ENCODE measurements around the gene ETV1.
A peak's percentile ranks its signal among the peaks of the same experiment; 100 is the strongest.

ETV1 gene

DNA sequence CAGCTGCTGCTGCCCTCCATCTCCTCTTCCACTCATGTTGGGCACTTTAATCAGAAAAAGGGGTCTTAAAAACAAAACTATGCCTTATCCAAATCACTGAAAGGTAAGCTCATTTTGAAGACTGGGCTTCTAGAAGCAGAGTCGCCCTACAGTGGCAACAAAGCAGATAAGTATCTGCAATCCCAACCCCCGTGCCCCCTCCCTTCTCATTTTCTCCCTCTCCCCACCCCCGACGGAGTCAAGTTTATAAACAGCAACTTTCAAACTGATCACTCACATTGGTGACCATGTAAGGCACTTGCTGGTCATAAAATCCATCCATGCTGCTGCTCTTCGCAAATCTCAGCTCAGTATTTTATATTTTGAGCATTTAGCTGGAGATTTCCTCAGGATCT, 738 bp downstream of the ETV1 start:
- Histone ChIP-seq H3K4me3 (peak overlapping the region; percentile 46 to 60 (median 54)), H3K27ac (peak overlapping the region in 11 of 21 experiments; percentile 41 to 87 (median 72))

DNA sequence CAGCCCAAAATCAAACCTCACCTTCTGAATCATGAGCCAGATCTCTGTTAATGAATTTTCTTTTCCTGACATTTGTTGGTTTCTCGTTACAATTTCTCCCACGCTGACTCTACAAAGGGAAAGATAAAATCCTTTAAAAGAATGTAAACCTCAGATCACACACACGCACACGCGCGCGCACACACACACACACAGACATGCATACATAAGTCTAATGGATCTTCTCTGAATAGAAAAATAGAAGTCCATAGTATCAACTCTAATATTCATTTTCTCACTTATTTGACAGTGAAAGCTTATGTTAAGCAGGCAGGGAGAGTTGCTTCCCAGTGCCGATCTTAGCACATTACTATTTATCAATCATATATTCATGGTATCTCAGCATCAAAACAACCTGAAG, 1.4 kb downstream of the ETV1 start:
- Histone ChIP-seq H3K4me3 (peak overlapping the region in 2 of 7 experiments; percentile 54), H3K27ac (peak overlapping the region in 2 of 21 experiments; percentile 80 to 81)

DNA sequence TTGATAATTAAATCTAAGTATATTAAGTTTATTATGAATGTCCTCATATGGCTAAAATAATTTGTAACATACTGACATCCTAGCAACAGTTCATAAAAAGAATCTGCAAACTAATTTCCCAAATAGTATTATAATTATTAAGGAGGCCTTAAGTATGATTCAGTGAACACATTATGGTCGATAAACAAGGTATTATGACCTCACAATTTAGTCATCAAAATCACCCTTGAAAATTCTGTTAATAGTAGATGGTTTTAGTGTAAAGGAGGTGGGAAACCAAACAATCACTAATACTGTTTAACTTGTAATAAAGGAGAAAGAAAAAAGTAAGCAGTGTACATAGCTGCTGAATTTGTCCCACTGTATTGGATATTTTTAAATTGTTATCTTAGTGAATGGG, 2.1 kb downstream of the ETV1 start:
- H3K4me3 ChIP-seq: no peak overlapping the region
- H3K27ac ChIP-seq: no peak overlapping the region

DNA sequence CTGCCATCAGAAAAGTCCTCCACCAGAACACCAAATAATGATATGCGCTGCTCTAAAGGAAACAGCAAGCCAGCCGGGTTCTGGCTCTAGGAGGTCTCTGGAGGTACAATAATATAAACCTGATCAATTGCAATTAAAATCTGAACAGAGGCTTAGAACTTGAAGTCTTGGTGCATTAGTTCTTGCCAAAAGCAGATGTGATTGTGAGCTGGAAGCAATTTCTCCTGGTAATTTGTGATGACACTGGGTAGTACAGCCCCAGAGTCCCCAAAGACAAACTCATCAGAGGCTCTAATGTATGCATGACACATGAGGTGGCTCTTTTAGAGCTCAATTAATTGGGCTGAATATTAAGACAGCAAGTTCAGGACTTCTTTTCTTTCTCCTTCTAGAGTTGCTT, 3.3 kb downstream of the ETV1 start:
- H3K4me3 ChIP-seq: no peak overlapping the region
- H3K27ac ChIP-seq: no peak overlapping the region

DNA sequence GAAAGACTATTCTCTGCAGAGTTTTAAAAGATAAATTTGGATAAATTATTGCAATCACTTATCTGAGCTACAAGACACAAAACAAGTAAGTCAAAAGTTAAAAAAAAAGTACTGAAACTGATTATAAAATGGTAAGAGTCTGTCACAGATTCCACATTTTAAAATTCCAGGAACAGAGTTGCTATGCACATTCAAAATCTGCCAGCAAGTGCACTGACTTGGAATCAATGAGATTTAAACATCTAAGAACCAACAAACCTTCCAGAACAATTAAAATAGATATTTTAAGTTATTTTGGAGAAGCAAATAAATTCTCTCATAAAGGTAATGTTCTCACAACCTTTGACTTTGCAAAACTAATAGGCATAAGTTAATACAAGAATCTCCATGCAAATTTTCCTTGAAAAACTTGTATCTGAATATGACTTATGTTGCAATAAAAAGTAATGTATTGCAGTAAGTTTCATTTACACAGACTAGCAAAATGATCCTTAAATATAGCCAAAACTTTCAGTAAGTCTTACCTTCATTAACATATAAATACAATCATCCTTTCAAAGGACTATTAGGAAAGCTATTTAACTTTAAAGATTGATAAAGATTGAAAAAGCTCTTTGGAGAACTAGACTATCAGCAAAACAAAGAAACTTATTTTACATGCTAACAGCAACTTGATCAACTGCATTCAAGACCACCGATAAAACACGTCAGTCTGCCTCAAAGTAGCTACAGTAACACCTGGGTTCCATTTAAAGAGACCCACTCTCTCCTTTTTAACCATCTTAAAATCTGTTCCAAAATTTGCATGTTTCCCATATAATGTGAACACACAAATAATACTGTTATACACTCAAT, 4.4 kb downstream of the ETV1 start:
- no peak overlapping the region for H3K4me3 ChIP-seq
- peak overlapping the region in 1 of 21 experiments; percentile 7 for H3K27ac ChIP-seq

DNA sequence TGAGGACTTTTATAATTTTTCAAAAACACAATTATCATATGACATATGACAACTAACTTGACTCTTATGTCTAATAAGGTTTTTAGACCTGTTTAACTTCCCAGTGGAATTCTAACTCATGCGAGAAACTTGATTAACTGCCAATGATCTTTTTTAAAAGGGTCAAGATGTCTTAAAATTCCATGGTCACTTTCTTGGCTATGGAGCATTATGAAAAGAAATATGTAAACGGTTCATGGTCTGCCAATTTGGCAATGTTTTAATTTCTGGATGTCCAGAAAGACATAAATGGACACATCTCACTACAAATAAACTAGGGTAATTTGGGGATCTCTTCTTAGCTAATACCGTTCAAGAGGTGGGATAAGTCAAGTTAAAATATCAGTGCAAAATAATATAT, 5.4 kb downstream of the ETV1 start:
- no peak overlapping the region for H3K4me3 ChIP-seq
- H3K27ac ChIP-seq: no peak overlapping the region

DNA sequence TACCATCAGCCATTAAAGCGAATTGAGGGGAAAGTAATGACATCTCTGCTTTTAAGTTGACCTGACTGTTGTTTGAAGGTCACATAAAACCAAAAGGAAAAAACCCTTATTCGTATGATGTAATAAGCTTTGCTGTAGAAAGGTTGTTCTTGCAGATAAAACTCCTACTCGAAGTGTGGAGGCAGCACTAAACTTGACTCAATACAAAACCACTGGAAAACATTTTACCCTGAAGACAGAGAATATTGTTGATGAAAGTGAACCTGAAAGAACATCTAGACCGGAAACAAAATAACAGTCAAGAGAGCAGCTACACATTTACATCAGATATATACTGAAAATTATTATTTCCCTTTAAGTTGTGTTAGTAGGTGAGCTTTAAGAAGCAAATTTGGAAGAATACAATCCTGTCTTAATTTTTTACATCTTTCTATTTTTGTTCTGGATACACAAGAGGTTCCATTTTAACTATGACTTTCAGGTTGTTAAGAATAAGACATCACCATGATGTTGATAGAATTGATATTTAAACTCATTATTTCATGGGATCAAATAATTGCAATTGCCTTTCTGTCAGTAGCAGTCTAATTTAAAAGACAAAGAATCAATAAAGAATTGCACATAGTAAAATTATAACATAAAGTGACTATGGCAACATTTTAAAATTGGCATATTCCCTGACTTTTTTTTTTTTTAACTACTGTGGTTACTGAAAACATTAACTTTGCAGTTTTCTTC, 6.4 kb downstream of the ETV1 start:
- H3K27ac ChIP-seq: no peak overlapping the region

DNA sequence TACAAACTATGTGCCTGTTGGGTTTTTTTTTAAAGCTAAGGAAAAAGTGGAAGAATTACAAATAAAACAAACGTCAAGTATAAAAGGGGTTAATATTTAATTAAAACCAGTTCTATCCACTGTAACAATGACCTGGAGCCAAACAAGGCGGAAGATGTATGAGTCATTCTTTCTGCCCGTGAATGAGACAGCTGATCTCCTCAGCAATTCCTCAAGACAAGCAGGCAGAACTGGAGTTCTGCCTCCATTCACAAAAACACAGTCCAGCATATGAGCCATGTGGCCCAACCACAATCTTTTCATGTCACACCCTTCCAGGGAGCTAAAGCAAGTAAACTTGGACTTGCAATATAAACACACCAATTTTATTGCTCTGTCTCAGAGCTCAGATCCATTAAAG, 8.4 kb downstream of the ETV1 start:
- H3K27ac ChIP-seq: peak overlapping the region in 2 of 21 experiments; percentile 29 to 42
- no peak overlapping the region for H3K4me3 ChIP-seq

More for the DNA sequence above, 6.4 kb downstream of the ETV1 start:
- H3K4me3 ChIP-seq: no peak overlapping the region

DNA sequence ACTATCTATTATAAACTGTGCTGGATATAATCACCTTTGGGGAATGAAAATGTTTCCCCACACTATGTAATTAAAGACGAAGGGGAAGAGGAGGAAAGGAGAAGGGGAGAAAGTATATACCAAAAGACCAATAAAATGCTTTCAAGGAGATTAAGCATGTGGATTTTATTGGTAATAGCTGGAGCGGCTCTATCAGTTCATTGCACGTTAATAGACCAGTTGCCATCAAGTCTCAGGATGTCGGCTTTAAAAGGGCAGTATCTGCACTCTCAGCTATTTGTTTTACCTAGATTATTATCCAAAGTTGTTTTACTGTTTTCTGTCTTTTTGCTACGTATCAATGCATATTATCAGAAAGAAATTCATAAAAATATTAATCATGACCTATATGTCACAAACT, 9.0 kb downstream of the ETV1 start:
- Histone ChIP-seq H3K4me3 (no peak overlapping the region), H3K27ac (peak overlapping the region in 5 of 21 experiments; percentile 1 to 42 (median 29))

DNA sequence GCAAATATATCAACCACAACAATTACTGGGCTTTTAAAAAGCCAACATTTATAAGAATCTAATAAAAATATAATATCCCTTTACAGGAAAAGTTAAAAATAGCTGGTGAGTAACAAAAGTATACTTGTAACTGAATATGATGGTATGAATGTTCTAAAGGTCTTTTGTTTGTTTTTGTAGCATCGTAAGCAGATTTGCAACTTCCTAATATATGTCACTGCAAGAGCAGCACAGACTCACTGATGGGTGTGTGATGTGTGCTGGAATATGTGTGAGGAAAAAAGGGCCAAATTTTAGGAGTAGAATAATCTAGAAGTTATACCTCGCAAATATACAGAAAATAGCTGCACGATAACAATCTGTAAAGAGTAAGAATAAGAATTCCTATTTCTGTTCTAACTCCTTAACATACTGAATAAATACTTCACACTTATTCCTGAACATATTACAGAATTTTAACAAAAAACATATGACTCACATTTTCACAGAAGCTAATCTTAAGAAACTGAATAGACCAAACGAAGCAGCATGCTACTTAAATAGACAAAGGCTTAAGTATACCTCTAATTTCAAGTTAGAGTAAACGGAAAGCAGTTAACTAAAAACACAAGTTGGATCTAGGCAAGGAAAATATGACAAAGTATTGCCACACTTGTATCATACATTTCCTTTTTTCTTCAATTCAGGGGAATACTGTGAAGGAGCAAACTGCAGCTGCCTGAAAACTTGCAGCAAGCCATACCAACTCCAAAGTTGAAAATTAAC, 9.6 kb downstream of the ETV1 start:
- no peak overlapping the region for H3K4me3 ChIP-seq
- H3K27ac ChIP-seq: peak overlapping the region in 3 of 21 experiments; percentile 29 to 42 (median 30)

DNA sequence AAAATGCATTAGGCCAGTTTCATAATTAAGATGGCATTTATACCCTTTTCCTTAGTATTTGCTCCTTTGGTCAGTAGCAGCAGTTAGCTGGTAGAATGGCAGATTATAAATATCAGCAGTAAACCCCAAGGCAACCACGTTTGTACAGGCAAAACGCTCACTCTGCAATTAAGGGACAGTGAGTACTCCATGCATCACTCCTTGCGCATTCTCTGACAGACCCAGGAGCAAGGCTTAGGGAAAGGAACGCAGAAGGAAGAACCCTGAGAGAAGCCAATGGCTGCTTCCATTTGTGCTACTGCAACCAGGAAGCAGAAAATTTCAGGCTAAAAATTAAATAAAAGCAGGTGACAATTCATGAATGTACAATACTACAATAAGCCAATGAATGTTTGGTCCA, 12.9 kb downstream of the ETV1 start:
- Histone ChIP-seq H3K27ac (no peak overlapping the region), H3K4me3 (no peak overlapping the region)

DNA sequence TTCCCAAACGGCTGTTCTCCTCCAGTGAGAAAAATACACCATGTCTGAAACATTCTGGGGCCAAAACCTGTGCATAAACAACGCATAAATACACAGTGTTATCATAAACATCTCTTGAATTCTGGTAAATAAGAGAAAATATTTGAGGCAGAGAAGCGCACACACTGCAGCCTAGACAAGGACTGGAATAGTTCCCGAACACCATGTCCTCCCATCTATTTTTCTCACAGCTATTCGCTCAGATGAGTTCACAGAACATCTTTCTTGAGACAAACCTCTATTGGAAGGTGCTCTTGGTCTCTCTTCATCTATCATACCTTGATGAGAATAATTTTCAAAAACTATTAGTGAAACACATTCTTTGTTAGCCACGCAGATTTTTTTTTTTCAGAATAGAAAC, 24.4 kb downstream of the ETV1 start:
- Histone ChIP-seq H3K27ac (no peak overlapping the region), H3K4me3 (no peak overlapping the region)

DNA sequence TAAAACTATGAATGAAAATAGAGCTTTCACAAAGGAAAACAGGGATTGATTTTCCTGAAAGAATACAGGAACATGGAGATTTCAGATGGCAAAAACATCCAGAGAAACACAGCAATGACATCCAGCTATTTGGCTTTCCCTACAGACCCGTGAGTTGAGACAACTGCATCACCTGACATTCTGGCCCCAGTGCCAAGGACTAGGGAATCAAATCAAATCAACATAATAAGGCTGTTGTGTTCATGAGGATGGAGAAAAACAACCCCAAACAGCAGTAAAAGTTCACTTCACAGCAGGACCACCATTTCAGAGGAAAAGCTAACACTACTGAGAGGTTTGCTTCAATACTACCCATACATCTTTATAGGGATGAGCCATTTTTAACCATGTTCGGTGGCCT, 25.5 kb downstream of the ETV1 start:
- no peak overlapping the region for H3K27ac ChIP-seq

DNA sequence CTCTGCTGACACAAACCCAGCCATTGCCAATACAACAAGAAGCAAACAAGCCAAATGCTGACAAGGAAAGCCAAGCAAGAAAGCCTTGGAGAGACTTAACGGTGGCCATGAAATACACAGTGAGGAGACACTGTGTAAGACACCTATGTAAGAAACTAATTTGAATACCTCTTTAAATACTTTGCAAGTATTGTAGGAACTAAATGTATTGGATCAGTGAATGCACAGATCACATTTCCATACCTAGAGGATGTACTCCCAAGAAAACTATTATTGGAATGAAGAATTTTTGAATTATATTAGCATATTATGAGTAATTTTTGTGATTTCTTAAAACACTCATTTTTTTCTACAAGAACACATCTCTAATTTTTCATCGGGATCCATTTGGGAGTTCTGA, 34.0 kb downstream of the ETV1 start:
- no peak overlapping the region for H3K27ac ChIP-seq
- no peak overlapping the region for H3K4me3 ChIP-seq

More for the DNA sequence above, 25.5 kb downstream of the ETV1 start:
- no peak overlapping the region for H3K4me3 ChIP-seq

DNA sequence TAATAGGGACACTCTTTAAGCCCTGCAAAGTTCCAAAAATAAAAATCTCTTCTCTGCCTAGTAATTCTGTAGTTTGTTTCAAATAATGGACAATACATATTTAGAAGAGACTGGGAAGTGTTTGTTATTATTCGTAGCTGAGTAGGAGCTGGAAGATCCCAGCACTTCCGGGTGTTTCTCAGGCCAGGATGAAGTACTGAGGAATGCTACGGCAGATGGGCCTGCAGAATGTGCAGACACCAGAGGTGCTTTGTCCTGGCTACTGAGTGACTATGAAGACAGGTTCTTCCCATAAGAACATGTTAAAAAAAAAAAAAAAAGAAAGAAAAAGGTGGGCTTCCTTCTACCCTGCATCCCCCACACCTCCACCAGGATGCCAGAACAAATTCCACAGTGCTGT, 36.1 kb downstream of the ETV1 start:
- Histone ChIP-seq H3K27ac (no peak overlapping the region), H3K4me3 (no peak overlapping the region)

DNA sequence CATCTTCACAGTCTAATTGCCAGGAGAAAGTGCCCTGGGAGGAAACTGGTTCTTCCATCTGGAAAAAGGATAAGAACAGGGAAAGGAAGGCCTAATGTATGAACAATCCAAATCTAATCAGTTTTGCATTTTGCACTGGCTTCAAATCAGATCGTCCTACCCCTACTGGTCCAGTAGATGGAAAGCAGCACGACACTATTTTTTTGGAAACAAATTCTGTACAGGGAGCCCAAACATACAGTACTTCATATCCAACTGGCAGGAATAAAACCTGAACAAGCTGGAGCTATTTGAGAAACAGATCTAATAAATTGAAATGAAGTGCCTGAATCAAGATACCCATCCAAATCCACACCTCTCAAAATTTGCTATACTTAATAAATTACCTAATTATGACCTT, 36.5 kb downstream of the ETV1 start:
- Histone ChIP-seq H3K27ac (no peak overlapping the region), H3K4me3 (no peak overlapping the region)

DNA sequence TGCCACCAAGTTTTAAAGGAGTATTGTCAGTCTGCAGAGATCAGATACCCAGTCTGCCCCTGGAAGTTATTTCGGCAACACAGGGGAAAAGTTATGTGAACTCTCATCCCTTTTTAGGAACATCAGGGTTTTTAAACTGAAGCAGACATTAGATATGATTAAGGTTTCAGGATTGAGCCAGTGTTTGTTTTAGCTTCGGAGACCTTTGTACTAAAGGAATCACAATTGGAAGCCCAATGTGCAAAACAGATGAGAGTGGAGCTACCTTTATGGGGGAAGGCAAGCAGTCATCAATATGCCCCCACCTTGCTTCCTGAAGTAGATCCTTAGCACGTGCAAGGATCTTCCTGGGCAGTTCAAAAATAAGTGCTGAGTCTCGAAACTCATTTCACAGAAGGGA, 39.5 kb downstream of the ETV1 start:
- no peak overlapping the region for H3K27ac ChIP-seq
- H3K4me3 ChIP-seq: no peak overlapping the region

DNA sequence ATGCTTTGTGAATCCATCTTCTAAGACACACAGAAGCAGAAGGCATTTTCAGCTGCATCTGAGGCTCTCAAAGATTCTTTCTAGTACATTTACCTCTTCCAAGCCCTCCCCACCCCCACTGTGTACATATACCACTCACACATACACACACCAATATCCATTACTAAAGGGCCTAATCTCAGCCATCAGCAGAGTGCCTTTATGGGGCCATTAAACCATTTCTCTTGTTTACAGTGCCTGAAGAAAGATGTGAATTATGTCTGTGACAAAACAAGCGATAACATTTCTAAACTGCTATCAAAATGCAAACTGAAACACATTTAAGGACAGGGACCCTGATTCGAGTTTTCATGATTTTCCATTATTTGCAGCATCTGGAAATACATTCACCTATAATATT, 40.0 kb downstream of the ETV1 start:
- no peak overlapping the region for H3K4me3 ChIP-seq
- no peak overlapping the region for H3K27ac ChIP-seq

DNA sequence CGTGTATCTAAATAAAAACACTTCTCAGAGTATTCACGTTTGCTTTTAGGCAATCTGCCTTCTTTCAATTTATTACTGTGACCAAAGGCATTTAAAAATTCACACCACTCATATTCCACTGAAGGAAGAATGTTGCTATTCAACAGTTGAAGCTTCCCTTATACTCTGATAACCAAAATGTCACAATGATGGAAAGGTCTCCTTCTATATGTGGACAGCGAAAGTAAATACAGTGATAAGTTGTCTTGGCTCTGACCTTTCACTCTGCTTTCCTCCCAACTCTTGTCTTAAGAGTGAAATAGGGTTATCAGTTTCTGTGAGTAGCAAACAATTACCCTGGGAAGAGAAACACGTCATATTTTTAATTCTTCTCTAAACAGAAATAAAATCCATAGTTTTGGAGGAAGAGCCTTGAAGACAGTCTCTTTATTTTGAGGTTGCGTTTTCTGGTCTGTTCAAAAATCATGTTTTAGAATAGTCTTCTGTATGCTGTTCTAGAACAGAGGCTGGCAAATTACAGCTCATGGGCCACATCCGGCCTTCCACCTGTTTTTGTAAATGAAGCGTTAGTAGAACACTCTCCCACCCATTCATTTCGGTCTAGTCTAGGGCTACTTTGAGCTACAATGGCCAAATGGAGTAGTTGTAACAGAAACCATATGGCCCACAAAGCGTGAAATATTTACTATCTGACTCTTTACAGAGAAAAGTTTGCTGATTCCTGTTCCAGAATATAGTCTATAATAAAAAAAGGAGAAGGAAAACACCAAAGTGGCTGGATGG, 41.3 kb downstream of the ETV1 start:
- Histone ChIP-seq H3K27ac (no peak overlapping the region), H3K4me3 (no peak overlapping the region)

DNA sequence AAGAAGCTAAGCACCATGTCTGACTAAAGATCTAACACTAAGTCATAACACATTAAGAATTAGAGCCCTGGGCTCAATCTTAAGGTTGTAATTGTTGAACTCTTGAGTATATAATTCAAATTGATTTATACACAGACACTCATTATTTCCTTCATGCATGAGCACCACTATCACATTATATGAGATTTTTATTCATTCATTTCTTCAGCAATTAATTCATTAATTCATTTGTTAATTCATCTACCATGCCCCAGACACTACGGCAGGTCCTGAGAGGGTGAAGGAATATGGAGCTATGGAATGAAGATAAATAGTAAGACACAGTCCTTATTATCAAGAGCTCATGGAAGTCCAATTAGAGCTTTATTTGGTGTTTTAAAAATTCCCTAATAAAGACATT, 41.9 kb downstream of the ETV1 start:
- Histone ChIP-seq H3K4me3 (no peak overlapping the region), H3K27ac (no peak overlapping the region)
